OCI-LY7 (cell line): ENCODE results near the gene BSND. TPM values are rescaled to one million over a fixed set of nuclear protein-coding genes. Genes with fewer than 3 reads are reported as not detected.

Source experiments
- BruUV-seq: library from RNA; stranded (reverse); fragments of 400-500 nt; replicated peaks from 2 replicates; lab custom pipeline; 2021; lab: Mats Ljungman, UMichigan
- CTCF ChIA-PET: fragments of 300-600 bp; sonication (Branson Sonifier 250); formaldehyde crosslinking; loops from one replicate; lab custom pipeline; 2022; ENCODE audit warnings: antibody characterized with exemption; ENCODE audit not compliant: unreplicated experiment; lab: Charles Lee
- POLR2A ChIA-PET: fragments of 300-600 bp; sonication (Branson Sonifier 250); formaldehyde crosslinking; loops from one replicate; lab custom pipeline; 2022; ENCODE audit warnings: antibody characterized with exemption; lab: Charles Lee
- DNase-seq: peaks from one replicate; pipeline ENCODE4 v3.0.0-alpha.2; 2015; ENCODE audit warnings: low spot score
- H2AFZ ChIP-seq: fragments of 200-600 bp; sonication (generic), shearing (Covaris generic); 2 replicates; pipeline ENCODE4 v1.6.1; 2014; ENCODE audit warnings: mild to moderate bottlenecking, antibody characterized with exemption, low read length, moderate library complexity
- H3K27ac ChIP-seq: fragments of 200-600 bp; sonication (generic); 2 replicates; pipeline ENCODE4 v1.5.1; 2014; ENCODE audit warnings: mixed run types, low read depth, mild to moderate bottlenecking, moderate library complexity, low read length, inconsistent platforms; ENCODE audit not compliant: poor library complexity, severe bottlenecking
- H3K36me3 ChIP-seq: fragments of 200-600 bp; sonication (generic); 2 replicates; pipeline ENCODE4 v1.6.1; 2014; ENCODE audit warnings: mild to moderate bottlenecking, antibody characterized with exemption, low read length, moderate library complexity, mixed read lengths; ENCODE audit not compliant: insufficient read depth
- H3K4me1 ChIP-seq: fragments of 200-600 bp; sonication (generic); 2 replicates; pipeline ENCODE4 v1.5.1; 2014; ENCODE audit warnings: mild to moderate bottlenecking, low read length; ENCODE audit not compliant: insufficient read depth, poor library complexity, severe bottlenecking
- H3K4me2 ChIP-seq: fragments of 200-600 bp; sonication (generic); 2 replicates; pipeline ENCODE4 v1.6.1; 2014; ENCODE audit warnings: mild to moderate bottlenecking, low read length
- H3K4me3 ChIP-seq: fragments of 200-600 bp; sonication (generic); 2 replicates; pipeline ENCODE4 v1.5.1; 2014; ENCODE audit warnings: mild to moderate bottlenecking, low read depth, low read length; ENCODE audit not compliant: poor library complexity, severe bottlenecking
- H3K79me2 ChIP-seq: fragments of 200-600 bp; sonication (generic); 2 replicates; pipeline ENCODE4 v1.6.1; 2016; ENCODE audit warnings: low read depth, mild to moderate bottlenecking, low read length, moderate library complexity, mixed read lengths; ENCODE audit not compliant: insufficient read depth
- H3K9me2 ChIP-seq: fragments of 200-600 bp; sonication (generic); 2 replicates; pipeline ENCODE4 v1.6.1; 2016; ENCODE audit warnings: mild to moderate bottlenecking, low read length, mixed read lengths; ENCODE audit not compliant: insufficient read depth
- H3K9me3 ChIP-seq: fragments of 200-600 bp; sonication (generic); 2 replicates; pipeline ENCODE4 v1.6.1; 2014; ENCODE audit warnings: mild to moderate bottlenecking, mixed run types, low read length, mixed read lengths
- H4K20me1 ChIP-seq: fragments of 200-600 bp; sonication (generic); 2 replicates; pipeline ENCODE4 v1.6.1; 2014; ENCODE audit warnings: mild to moderate bottlenecking, antibody characterized with exemption, low read length, moderate library complexity, mixed read lengths; ENCODE audit not compliant: insufficient read depth
- CTCF ChIP-seq: fragments of 200-600 bp; sonication (generic); conservative IDR thresholded peaks from 2 replicates; pipeline ENCODE4 v1.5.1; 2014; ENCODE audit warnings: mild to moderate bottlenecking, antibody characterized with exemption, low read length, moderate library complexity, mixed read lengths
- EZH2phosphoT487 ChIP-seq: fragments of 200-600 bp; sonication (generic); IDR thresholded peaks from 2 replicates; pipeline ENCODE4 v1.6.1; 2018; ENCODE audit warnings: low read depth, borderline replicate concordance, mild to moderate bottlenecking, mixed run types, antibody characterized with exemption, low read length, moderate library complexity, mixed read lengths
- intact Hi-C: fragments of 100-400 bp; cut with micrococcal nuclease; formaldehyde crosslinking; loops from one replicate; pipeline ENCODE4 v1.10.0; 2022; ENCODE audit not compliant: unreplicated experiment
- total RNA-seq, 2 experiments: library from RNA; depleted of rRNA in 1 of 2; stranded (reverse); fragments of >200 nt in 1 of 2; shearing (Covaris generic) in 1 of 2; gene quantifications; 2 replicates each; pipeline ENCODE4 v1.2.3, GENCODE V29; 2014 to 2022

The BSND gene
- total RNA-seq, 2 experiments from 2014 or later, result not detected

- H3K4me3 ChIP-seq, result no peak overlapping the region
- no peaks in the 10 kb centered on the region for H3K36me3 ChIP-seq
- no peak overlapping the region for H3K4me2 ChIP-seq
- intact Hi-C loops, result no loop called here
- no TSS peak for BruUV-seq
- H4K20me1 ChIP-seq, result no peaks in the 10 kb centered on the region
- H3K27ac ChIP-seq, result no peak overlapping the region
- H2AFZ ChIP-seq, result no peak overlapping the region
- no peaks in the 10 kb centered on the region for H3K9me2 ChIP-seq
- no peak for TF ChIP-seq CTCF
- TF ChIP-seq EZH2phosphoT487, result no peak
- H3K9me3 ChIP-seq, result no peaks in the 10 kb centered on the region
- no peaks in the 10 kb centered on the region for H3K4me1 ChIP-seq
- no peaks in the 10 kb centered on the region for H3K79me2 ChIP-seq
- ChIA-PET CTCF (no interaction called here), POLR2A (no interaction called here)
- DNase-seq, result no peak
Observed at GRCh38 chr1:55049271-55049913, 50.7 kb downstream of the BSND start.

- BruUV-seq, result no TSS peak
- Histone ChIP-seq H3K9me3 (no peaks in the 10 kb centered on the region), H3K4me2 (no peak overlapping the region), H2AFZ (no peak overlapping the region), H3K79me2 (no peaks in the 10 kb centered on the region), H3K4me1 (no peaks in the 10 kb centered on the region), H3K4me3 (no peak overlapping the region), H3K27ac (no peak overlapping the region), H3K36me3 (no peaks in the 10 kb centered on the region), H3K9me2 (no peaks in the 10 kb centered on the region), H4K20me1 (no peaks in the 10 kb centered on the region)
- CTCF ChIA-PET, result no interaction called here
- TF ChIP-seq CTCF, result no peak
- no peak for TF ChIP-seq EZH2phosphoT487
- no peak for DNase-seq
- intact Hi-C loops, result no loop called here
- POLR2A ChIA-PET, result no interaction called here
Observed at GRCh38 chr1:55049914-55050278, 51.2 kb downstream of the BSND start.

- H4K20me1 ChIP-seq, result no peaks in the 10 kb centered on the region
- H3K4me3 ChIP-seq, result no peak overlapping the region
- H3K9me3 ChIP-seq, result no peaks in the 10 kb centered on the region
- intact Hi-C loops, result no loop called here
- H3K4me1 ChIP-seq, result no peaks in the 10 kb centered on the region
- BruUV-seq, result no TSS peak
- ChIA-PET CTCF (no interaction called here), POLR2A (no interaction called here)
- no peak for DNase-seq
- no peak overlapping the region for H3K4me2 ChIP-seq
- TF ChIP-seq EZH2phosphoT487, result no peak
- no peak for TF ChIP-seq CTCF
- H3K79me2 ChIP-seq, result no peaks in the 10 kb centered on the region
- no peaks in the 10 kb centered on the region for H3K36me3 ChIP-seq
- no peaks in the 10 kb centered on the region for H3K9me2 ChIP-seq
- no peak overlapping the region for H3K27ac ChIP-seq
- no peak overlapping the region for H2AFZ ChIP-seq
Observed at GRCh38 chr1:55050283-55050682, 51.5 kb downstream of the BSND start.
